HCT116 (cell line): Measurements from ENCODE around the gene SLAMF6. TPM values are rescaled to one million over a fixed set of nuclear protein-coding genes. Genes with fewer than 3 reads are reported as not detected.

Experiments
- ATAC-seq: fragments of 200-7000 bp; cut with Tn5 transposase; 2 replicates; pipeline ENCODE4 v1.9.1; 2020; ENCODE audit warnings: mild to moderate bottlenecking, moderate library complexity
- BruUV-seq: library from RNA; stranded (reverse); fragments of 400-500 nt; replicated peaks from 2 replicates; lab custom pipeline; 2021; lab: Mats Ljungman, UMichigan
- CTCF ChIA-PET: fragments of 300-600 bp; sonication (Branson Sonifier 250); formaldehyde crosslinking; loops from one replicate; lab custom pipeline; 2021; ENCODE audit warnings: antibody characterized with exemption; lab: Charles Lee
- POLR2A ChIA-PET: fragments of 300-600, 350-600 bp; sonication (Branson Sonifier 250); formaldehyde crosslinking; loops from one replicate; lab custom pipeline; 2021; ENCODE audit warnings: antibody characterized with exemption; lab: Charles Lee
- RAD21 ChIA-PET, 2 experiments: fragments of 300-600 bp; sonication (Branson Sonifier 250); formaldehyde crosslinking; loops; one replicate each; lab custom pipeline; 2023; ENCODE audit warnings: low total read pairs in 2 of 2; ENCODE audit not compliant: uncharacterized antibody in 2 of 2, unreplicated experiment in 2 of 2, low non-redundant PET in 1 of 2; lab: Charles Lee
- DNase-seq: peaks from one replicate; pipeline ENCODE4 v3.0.0-alpha.2; 2010; ENCODE audit warnings: low read depth, low spot score
- H2AFZ ChIP-seq: fragments of 200-600 bp; shearing (Covaris generic), sonication (generic); 2 replicates; pipeline ENCODE4 v1.6.1; 2017; ENCODE audit warnings: low read depth, mixed run types, mixed read lengths, antibody characterized with exemption, low read length; ENCODE audit not compliant: poor library complexity, severe bottlenecking
- H3K27ac ChIP-seq: 2 replicates; pipeline ENCODE4 v1.5.1; 2012; ENCODE audit warnings: low read depth, low read length
- H3K27me3 ChIP-seq: fragments of 200-600 bp; sonication (generic); 2 replicates; pipeline ENCODE4 v1.6.1; 2016; ENCODE audit warnings: mixed run types, low read length, mixed read lengths; ENCODE audit not compliant: insufficient read depth
- H3K36me3 ChIP-seq, 2 experiments: fragments of 200-500 bp in 1 of 2; fragments of 200-600 bp in 1 of 2; sonication (Bioruptor generic) in 1 of 2; sonication (generic) in 1 of 2; 2 replicates each; pipeline versions ENCODE4 v1.5.1 to v1.6.1; 2014 to 2016; ENCODE audit warnings: low read length in 2 of 2, inconsistent platforms in 1 of 2, mixed read lengths in 1 of 2, mixed run types in 1 of 2; ENCODE audit not compliant: insufficient read depth in 2 of 2, control insufficient read depth in 1 of 2
- H3K4me1 ChIP-seq, 2 experiments: fragments of 200-600 bp in 1 of 2; sonication (generic) in 1 of 2; 2 replicates each; pipeline versions ENCODE4 v1.5.1 to v1.6.1; 2012 to 2017; ENCODE audit warnings: low read length in 2 of 2, inconsistent platforms in 1 of 2, mild to moderate bottlenecking in 1 of 2, mixed read lengths in 1 of 2, mixed run types in 1 of 2, moderate library complexity in 1 of 2; ENCODE audit not compliant: insufficient read depth in 2 of 2, control insufficient read depth in 1 of 2
- H3K4me2 ChIP-seq: fragments of 200-600 bp; sonication (generic); 2 replicates; pipeline ENCODE4 v1.6.1; 2017; ENCODE audit warnings: mixed run types, low read length, mixed read lengths
- H3K4me3 ChIP-seq, 2 experiments: fragments of 200-600 bp in 1 of 2; sonication (generic) in 1 of 2; replicated peaks in 1 of 2; 2 replicates each; pipeline ENCODE4 v1.5.1; 2011 to 2016; ENCODE audit warnings: low read length in 2 of 2, control low read depth in 1 of 2, low read depth in 1 of 2, mild to moderate bottlenecking in 1 of 2, mixed read lengths in 1 of 2, mixed run types in 1 of 2
- H3K79me2 ChIP-seq: fragments of 200-600 bp; sonication (generic); 2 replicates; pipeline ENCODE4 v1.6.1; 2017; ENCODE audit warnings: mild to moderate bottlenecking, mixed run types, low read length, moderate library complexity, mixed read lengths; ENCODE audit not compliant: insufficient read depth
- H3K9ac ChIP-seq: fragments of 200-600 bp; sonication (generic); 2 replicates; pipeline ENCODE4 v1.6.1; 2016; ENCODE audit warnings: low read length, mixed read lengths
- H3K9me2 ChIP-seq: fragments of 200-600 bp; sonication (generic), shearing (Covaris generic); 2 replicates; pipeline ENCODE4 v1.6.1; 2017; ENCODE audit warnings: mixed run types, mild to moderate bottlenecking, moderate library complexity; ENCODE audit not compliant: insufficient read depth
- H3K9me3 ChIP-seq, 2 experiments: fragments of 200-500 bp in 1 of 2; fragments of 200-600 bp in 1 of 2; sonication (Bioruptor generic) in 1 of 2; sonication (generic) in 1 of 2; 2 replicates each; pipeline ENCODE4 v1.6.1; 2014 to 2017; ENCODE audit warnings: low read length in 2 of 2, mixed read lengths in 2 of 2, inconsistent platforms in 1 of 2, low read depth in 1 of 2, mild to moderate bottlenecking in 1 of 2, mixed run types in 1 of 2, moderate library complexity in 1 of 2; ENCODE audit not compliant: control insufficient read depth in 1 of 2, insufficient read depth in 1 of 2
- H4K20me1 ChIP-seq: fragments of 200-600 bp; sonication (generic), shearing (Covaris generic); 2 replicates; pipeline ENCODE4 v1.6.1; 2017; ENCODE audit warnings: mixed run types, mild to moderate bottlenecking, moderate library complexity; ENCODE audit not compliant: insufficient read depth
- ATF3 ChIP-seq: IDR thresholded peaks from 2 replicates; pipeline ENCODE4 v1.6.1; 2012
- CBX3 ChIP-seq: IDR thresholded peaks from 2 replicates; pipeline ENCODE4 v1.6.1; 2012; ENCODE audit warnings: low read depth
- CEBPB ChIP-seq: IDR thresholded peaks from 2 replicates; pipeline ENCODE4 v1.6.1; 2012; ENCODE audit warnings: low read depth
- EGR1 ChIP-seq: IDR thresholded peaks from 2 replicates; pipeline ENCODE4 v1.6.1; 2012; ENCODE audit warnings: low read depth
- ELF1 ChIP-seq: IDR thresholded peaks from 2 replicates; pipeline ENCODE4 v1.6.1; 2012; ENCODE audit warnings: low read depth, borderline replicate concordance
- EZH2 ChIP-seq: fragments of 200-600 bp; sonication (generic); IDR thresholded peaks from 2 replicates; pipeline ENCODE4 v1.6.1; 2017; ENCODE audit warnings: antibody characterized with exemption, mixed run types
- EZH2phosphoT487 ChIP-seq: fragments of 200-600 bp; IDR thresholded peaks from 2 replicates; pipeline ENCODE4 v1.6.1; 2018; ENCODE audit warnings: antibody characterized with exemption, borderline replicate concordance
- FOSL1 ChIP-seq: IDR thresholded peaks from 2 replicates; pipeline ENCODE4 v1.6.1; 2012; ENCODE audit warnings: low read depth
- JUND ChIP-seq: IDR thresholded peaks from 2 replicates; pipeline ENCODE4 v1.6.1; 2012
- MAX ChIP-seq: IDR thresholded peaks from 2 replicates; pipeline ENCODE4 v1.6.1; 2012
- POLR2A ChIP-seq: IDR thresholded peaks from 2 replicates; pipeline ENCODE4 v1.7.0; 2011; ENCODE audit warnings: borderline replicate concordance; ENCODE audit not compliant: insufficient read depth, insufficient read length; ENCODE audit errors: extremely low read depth
- POLR2AphosphoS5 ChIP-seq: IDR thresholded peaks from 2 replicates; pipeline ENCODE4 v1.6.1; 2011; ENCODE audit warnings: mild to moderate bottlenecking, low read depth, low read length, moderate library complexity
- RAD21 ChIP-seq: IDR thresholded peaks from 2 replicates; pipeline ENCODE4 v1.6.1; 2012; ENCODE audit warnings: low read depth, mild to moderate bottlenecking
- SIN3A ChIP-seq: IDR thresholded peaks from 2 replicates; pipeline ENCODE4 v1.6.1; 2012; ENCODE audit warnings: low read depth
- TCF7L2 ChIP-seq: IDR thresholded peaks from 2 replicates; pipeline ENCODE4 v1.7.0; 2011; ENCODE audit warnings: borderline replicate concordance, inconsistent platforms; ENCODE audit not compliant: insufficient read depth, insufficient read length; ENCODE audit errors: extremely low read depth
- YY1 ChIP-seq: IDR thresholded peaks from 2 replicates; pipeline ENCODE4 v1.6.1; 2011; ENCODE audit warnings: low read length, low read depth, moderate library complexity, mild to moderate bottlenecking; ENCODE audit not compliant: insufficient replicate concordance; ENCODE audit errors: extremely low read depth
- ZFX ChIP-seq: fragments of 450-650 bp; IDR thresholded peaks from 2 replicates; pipeline ENCODE4 v1.6.1; 2017
- intact Hi-C: fragments of 100-400 bp; cut with micrococcal nuclease; formaldehyde crosslinking; loops from 2 replicates; pipeline ENCODE4 v1.10.0; 2022
- total RNA-seq: library from RNA; stranded (reverse); gene quantifications from one replicate; pipeline ENCODE4 v1.2.1, GENCODE V29; 2021; ENCODE audit not compliant: unreplicated experiment

The SLAMF6 gene
- total RNA-seq, 1 experiment from 2014 or later = not detected

- H4K20me1 ChIP-seq = no peaks in the 10 kb centered on the region
- H2AFZ ChIP-seq = no peak overlapping the region
- no peaks in the 10 kb centered on the region for H3K9me2 ChIP-seq
- ChIA-PET RAD21 (no interaction called here), POLR2A (no interaction called here), CTCF (no interaction called here)
- H3K4me2 ChIP-seq = no peak overlapping the region
- no peaks in the 10 kb centered on the region; a peak in 1 of 4 replicates for H3K4me1 ChIP-seq
- intact Hi-C loops = no loop called here
- TF ChIP-seq FOSL1 (no peak), ZFX (no peak), EGR1 (no peak), POLR2A (no peak), POLR2AphosphoS5 (no peak), ATF3 (no peak), TCF7L2 (no peak), SIN3A (no peak), ELF1 (no peak), JUND (no peak), MAX (no peak), EZH2phosphoT487 (no peak), YY1 (no peak), RAD21 (no peak), EZH2 (no peak), CBX3 (no peak), CEBPB (no peak)
- no TSS peak for BruUV-seq
- H3K4me3 ChIP-seq = no peak overlapping the region
- no peaks in the 10 kb centered on the region for H3K36me3 ChIP-seq
- DNase-seq (no peak), ATAC-seq (no peak)
- no peaks in the 10 kb centered on the region for H3K9me3 ChIP-seq
- no peak overlapping the region for H3K9ac ChIP-seq
- H3K27me3 ChIP-seq = no peaks in the 10 kb centered on the region
- no peak overlapping the region for H3K27ac ChIP-seq
- no peaks in the 10 kb centered on the region for H3K79me2 ChIP-seq
Observed at GRCh38 chr1:160538985-160539651, 16.1 kb upstream of the SLAMF6 start.
